GM12891 (cell line): ENCODE measurements around the gene IQCE.
"Not testable (repeated sequence)": the region's sequence is repeated elsewhere in the genome, so short reads cannot be mapped to it uniquely, and the experiment has no call there.

Source experiments
- DNase-seq: peaks from one replicate; pipeline ENCODE4 v3.0.0; 2011; ENCODE audit warnings: low spot score; ENCODE audit not compliant: insufficient read length
- FAIRE-seq: peaks from 2 replicates; lab custom pipeline; 2011; peaks lifted over from hg19 to GRCh38; lab: Jason Lieb, UNC
- PAX5 ChIP-seq: IDR thresholded peaks from 2 replicates; pipeline ENCODE4 v1.6.1; 2011; ENCODE audit warnings: low read length, moderate library complexity, mild to moderate bottlenecking; ENCODE audit not compliant: insufficient read depth, severe bottlenecking
- POLR2A ChIP-seq: IDR thresholded peaks from 2 replicates; pipeline ENCODE4 v1.6.1; 2011; ENCODE audit warnings: low read depth, low read length, control low read depth
- POLR2AphosphoS5 ChIP-seq: IDR thresholded peaks from 2 replicates; pipeline ENCODE4 v1.6.1; 2011; ENCODE audit warnings: low read depth, low read length, control low read depth
- POU2F2 ChIP-seq: IDR thresholded peaks from 2 replicates; pipeline ENCODE4 v1.6.1; 2011; ENCODE audit warnings: low read depth, mild to moderate bottlenecking, control low read depth, low read length, moderate library complexity
- SPI1 ChIP-seq: IDR thresholded peaks from 2 replicates; pipeline ENCODE4 v1.6.1; 2011; ENCODE audit warnings: low read depth, low read length, control low read depth
- TAF1 ChIP-seq: IDR thresholded peaks from 2 replicates; pipeline ENCODE4 v1.6.1; 2011; ENCODE audit warnings: low read depth, low read length, control low read depth

IQCE gene

DNA sequence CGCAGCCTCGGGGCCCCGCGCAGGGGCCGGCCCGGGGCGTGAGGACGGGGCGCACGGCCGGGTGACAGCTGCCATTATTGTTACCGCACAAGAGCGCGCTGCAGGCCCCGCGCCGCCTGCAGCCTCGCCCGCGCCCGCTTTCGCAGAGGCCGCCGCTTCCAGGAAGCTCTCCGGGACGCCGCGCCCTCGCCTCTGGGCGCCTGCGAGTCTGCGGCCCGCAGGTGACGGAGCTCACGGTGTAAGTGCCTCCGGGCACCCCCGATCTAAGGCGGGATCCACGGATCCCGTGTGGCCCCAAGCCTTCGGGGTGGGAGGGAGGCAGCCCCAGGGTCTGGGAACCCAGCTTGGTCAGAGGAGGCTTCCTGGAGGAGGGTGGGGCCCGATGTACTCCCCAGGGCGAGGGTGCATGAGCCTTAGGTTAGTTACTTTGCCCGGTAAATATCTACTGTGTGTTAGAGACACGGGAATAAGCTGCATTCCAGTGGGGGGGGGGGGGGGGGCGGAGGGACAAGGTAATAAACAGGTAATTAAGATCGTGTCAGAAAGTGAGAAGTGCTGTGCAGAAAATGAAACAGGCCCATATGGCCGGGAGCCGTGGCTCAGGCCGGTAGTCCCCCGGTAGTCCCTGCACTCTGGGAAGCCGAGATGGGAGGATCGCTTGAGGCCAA lies 638 bp downstream of the IQCE start:
- no peak for FAIRE-seq
- TF ChIP-seq POLR2A = no peak
- no peak for TF ChIP-seq SPI1
- TF ChIP-seq POU2F2 = no peak
- no peak for TF ChIP-seq TAF1
- TF ChIP-seq PAX5 = no peak
- no peak for TF ChIP-seq POLR2AphosphoS5
- no peak for DNase-seq

- not testable (repeated sequence) for DNase-seq, FAIRE-seq
Measured at GRCh38 chr7:2563955-2564354, 5.2 kb downstream of the IQCE start.

GRCh38 chr7:2564970-2565540 lies 6.3 kb downstream of the IQCE start:
- DNase-seq (no peak), FAIRE-seq (peak; percentile 16)
- TF ChIP-seq POU2F2 (no peak), PAX5 (no peak), POLR2A (no peak), POLR2AphosphoS5 (no peak), SPI1 (no peak), TAF1 (no peak)

- TF ChIP-seq PAX5 (no peak), SPI1 (no peak), POLR2A (no peak), TAF1 (no peak)
- no peak for FAIRE-seq
- DNase-seq = no peak
Measured at GRCh38 chr7:2566348-2566889, 7.6 kb downstream of the IQCE start.

GRCh38 chr7:2566890-2567678 lies 8.3 kb downstream of the IQCE start:
- TF ChIP-seq SPI1 (peak; percentile 47), PAX5 (no peak)
- DNase-seq (no peak), FAIRE-seq (peak; percentile 54)

GRCh38 chr7:2567679-2568278 lies 9.0 kb downstream of the IQCE start:
- TF ChIP-seq SPI1 = no peak; the same call in 1 of the 2 replicates
- DNase-seq (no peak), FAIRE-seq (peak; percentile 48)

DNA sequence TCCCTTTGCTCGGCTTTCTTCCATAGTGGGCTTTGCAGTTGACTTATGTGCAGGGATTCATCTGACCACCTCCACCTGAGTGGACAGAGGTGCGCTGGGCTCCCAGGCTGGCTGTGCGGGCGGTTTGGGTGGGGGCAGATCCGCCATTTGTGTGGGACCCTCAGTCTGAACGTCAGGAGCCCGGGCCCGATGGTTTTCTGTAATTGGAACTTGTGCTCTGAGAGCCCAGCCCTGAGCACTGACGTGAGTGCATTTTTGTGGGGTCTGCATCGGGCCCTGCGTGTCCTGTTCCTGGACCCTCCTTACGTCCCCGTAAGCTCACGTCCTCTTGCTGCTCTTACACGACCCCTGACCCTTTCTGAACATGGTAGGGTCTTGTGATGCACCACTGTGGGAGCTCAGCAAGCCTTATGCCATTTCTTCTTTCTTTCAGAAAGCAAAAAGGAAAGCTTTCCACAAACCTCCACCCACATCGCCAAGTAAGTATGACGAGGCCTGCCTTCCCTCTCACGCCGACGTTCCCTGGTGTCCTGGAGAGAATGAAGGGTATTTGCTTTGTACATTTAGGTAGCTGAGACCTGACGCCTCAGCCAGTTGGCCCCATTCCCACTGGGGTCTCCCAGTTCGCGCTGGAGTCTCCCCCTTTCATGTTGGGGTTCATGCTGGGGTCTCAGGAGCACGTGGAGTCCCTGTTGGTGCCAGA lies 9.9 kb downstream of the IQCE start:
- no peak for FAIRE-seq
- TF ChIP-seq POLR2AphosphoS5 (no peak), POU2F2 (no peak), POLR2A (no peak), SPI1 (no peak), TAF1 (no peak), PAX5 (no peak)
- DNase-seq = no peak

- no peak for TF ChIP-seq POLR2AphosphoS5
- TF ChIP-seq TAF1 = no peak
- TF ChIP-seq POLR2A = no peak
- TF ChIP-seq SPI1 = no peak
- TF ChIP-seq POU2F2 = no peak
- DNase-seq = no peak
- no peak for FAIRE-seq
Measured at GRCh38 chr7:2569421-2569820, 10.6 kb downstream of the IQCE start.

GRCh38 chr7:2570021-2570420 lies 11.2 kb downstream of the IQCE start:
- DNase-seq (no peak), FAIRE-seq (no peak)
- TF ChIP-seq PAX5 (no peak), POLR2AphosphoS5 (no peak), TAF1 (no peak), POLR2A (no peak), SPI1 (no peak), POU2F2 (no peak)

- FAIRE-seq (no peak), DNase-seq (no peak)
- no peak for TF ChIP-seq POLR2A
- no peak for TF ChIP-seq PAX5
- no peak for TF ChIP-seq TAF1
- TF ChIP-seq POLR2AphosphoS5 = no peak
- TF ChIP-seq POU2F2 = no peak
- TF ChIP-seq SPI1 = no peak
Measured at GRCh38 chr7:2571409-2571808, 12.6 kb downstream of the IQCE start.
